HG02759 (cell line): Measurements from ENCODE around the gene EML4.
"Not testable (repeated sequence)": the region's sequence is repeated elsewhere in the genome, so short reads cannot be mapped to it uniquely, and the experiment has no call there.

ENCODE experiments used
- ATAC-seq: cut with Tn5 transposase; IDR thresholded peaks from one replicate; pipeline ENCODE4 v1.9.1; 2021; ENCODE audit warnings: mild to moderate bottlenecking, moderate library complexity; ENCODE audit not compliant: unreplicated experiment

Gene EML4

DNA sequence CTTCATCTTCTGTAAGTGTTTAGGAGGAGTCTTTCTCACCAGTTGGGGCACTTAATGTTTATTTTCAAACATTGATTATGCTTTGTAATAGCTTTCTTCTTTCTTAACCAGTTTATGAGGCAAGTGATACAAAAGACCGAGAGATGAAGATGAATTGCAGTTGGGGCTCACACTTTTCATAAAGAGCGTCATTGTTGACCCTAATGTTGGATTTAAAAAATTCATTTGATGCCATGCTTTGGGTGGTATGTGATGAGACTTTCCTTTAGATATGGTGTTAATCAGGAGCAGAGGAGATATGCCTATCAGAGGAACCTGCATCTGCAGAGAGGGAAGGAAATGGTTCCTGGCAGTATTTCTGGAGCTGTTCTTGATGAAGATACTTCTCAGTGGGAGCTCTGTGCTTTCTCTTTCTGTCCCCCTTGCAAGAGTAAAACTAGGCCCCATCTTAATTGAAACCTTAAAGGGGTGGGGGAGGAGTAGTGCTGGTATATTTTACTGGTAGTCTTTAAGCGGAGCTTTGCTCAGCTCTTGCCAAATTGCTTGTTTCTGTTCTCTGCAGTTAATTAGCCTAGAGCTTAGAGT lies 2.3 kb downstream of the EML4 start:
- no peak for ATAC-seq

DNA sequence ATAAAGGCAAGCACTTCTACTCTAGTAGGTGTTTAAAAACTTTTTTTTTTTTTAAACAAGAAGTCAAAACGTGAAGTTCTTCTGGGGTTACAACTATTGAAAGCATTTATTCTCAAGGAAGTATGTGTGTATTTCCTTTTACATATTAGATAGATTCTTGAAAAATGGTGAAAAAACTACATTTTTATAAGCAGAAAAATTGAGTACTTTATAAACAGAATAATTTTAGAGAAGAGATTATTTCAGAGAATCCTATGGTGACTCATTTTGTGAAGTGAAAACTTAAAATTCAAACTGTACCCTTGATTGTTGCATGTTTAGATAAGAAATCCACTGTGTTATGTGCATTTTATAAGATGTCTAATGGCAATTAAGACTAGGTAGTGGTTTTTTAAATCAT lies 2.9 kb downstream of the EML4 start:
- no peak for ATAC-seq

DNA sequence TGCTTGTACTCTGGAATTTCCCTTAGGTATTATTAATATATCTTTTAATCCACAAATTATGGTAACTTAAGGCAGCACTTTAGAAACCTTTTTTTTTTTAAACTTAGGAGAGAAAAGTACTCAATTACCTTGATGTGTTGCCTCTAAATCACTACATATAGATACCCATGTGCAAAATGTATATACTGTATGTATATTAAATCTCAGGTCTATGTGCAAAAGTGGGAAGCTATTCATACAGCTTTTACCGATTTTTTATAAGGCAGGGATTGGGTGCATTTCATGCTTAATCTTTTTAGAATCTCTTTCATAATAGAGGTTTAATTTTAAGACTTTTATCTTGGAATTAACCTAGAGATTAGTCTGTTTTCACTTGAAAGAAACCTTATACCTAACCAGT lies 3.4 kb downstream of the EML4 start:
- no peak for ATAC-seq

DNA sequence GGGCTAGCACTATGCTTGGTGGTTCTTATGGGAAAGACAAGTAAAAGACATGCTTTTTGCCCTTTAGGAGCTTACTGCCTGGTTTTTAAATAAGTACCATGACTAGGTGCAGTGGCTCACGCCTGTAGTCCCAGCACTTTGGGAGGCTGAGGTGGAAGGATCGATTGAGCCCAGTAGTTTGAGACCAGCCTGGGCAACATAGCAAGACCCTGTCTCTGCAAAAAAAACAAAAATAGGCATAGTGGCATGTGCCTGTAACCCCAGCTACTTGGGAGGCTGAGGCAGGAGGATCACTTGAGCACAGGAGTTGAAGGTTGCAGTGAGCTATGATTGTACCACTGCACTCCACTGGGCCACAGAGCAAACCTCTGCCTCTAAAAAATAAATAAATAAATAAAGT lies 4.3 kb downstream of the EML4 start:
- ATAC-seq: not testable (repeated sequence)

DNA sequence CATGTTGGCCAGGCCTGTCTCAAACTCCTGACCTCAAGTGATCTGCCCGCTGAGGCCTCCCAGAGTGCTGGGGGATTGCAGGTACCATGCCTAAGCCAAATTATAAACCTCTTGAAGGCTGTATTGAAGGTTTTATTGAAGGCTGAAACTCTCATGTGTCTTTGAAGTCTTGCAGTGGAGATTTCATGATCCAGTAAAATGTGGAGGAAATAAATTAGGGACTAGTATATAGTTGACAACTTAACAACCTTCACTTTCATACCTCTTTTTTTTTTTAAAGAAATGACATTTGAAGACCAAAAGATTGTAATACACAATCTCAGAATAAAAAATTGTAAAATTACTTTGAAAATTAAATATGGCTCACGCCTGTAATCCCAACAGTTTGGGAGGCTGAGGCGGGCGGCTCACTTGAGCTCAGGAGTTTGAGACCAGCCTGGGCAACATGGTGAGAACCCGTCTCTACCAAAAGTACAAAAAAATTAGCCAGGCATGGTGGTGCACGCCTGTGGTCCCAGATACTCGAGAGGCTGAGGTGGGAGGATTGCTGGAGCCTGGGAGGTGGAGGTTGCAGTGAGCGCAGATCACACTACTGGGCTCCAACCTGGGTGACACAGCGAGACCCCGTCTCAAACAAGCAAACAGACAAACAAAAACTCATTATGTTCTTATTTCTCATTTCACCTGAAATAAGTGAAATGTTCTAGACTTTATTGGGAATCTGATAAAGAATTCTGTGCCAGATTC lies 8.0 kb downstream of the EML4 start:
- no peak for ATAC-seq

- ATAC-seq: no peak
These were observed 9.2 kb downstream of the EML4 start for GRCh38 chr2:42178335-42178734.

- no peak for ATAC-seq
These were observed 11.1 kb downstream of the EML4 start for GRCh38 chr2:42180300-42180699.

- ATAC-seq: no peak
These were observed 13.6 kb downstream of the EML4 start for GRCh38 chr2:42182654-42183308.

- ATAC-seq: no peak
These were observed 14.6 kb downstream of the EML4 start for GRCh38 chr2:42183775-42184174.

- no peak for ATAC-seq
These were observed 15.2 kb downstream of the EML4 start for GRCh38 chr2:42184346-42184745.

DNA sequence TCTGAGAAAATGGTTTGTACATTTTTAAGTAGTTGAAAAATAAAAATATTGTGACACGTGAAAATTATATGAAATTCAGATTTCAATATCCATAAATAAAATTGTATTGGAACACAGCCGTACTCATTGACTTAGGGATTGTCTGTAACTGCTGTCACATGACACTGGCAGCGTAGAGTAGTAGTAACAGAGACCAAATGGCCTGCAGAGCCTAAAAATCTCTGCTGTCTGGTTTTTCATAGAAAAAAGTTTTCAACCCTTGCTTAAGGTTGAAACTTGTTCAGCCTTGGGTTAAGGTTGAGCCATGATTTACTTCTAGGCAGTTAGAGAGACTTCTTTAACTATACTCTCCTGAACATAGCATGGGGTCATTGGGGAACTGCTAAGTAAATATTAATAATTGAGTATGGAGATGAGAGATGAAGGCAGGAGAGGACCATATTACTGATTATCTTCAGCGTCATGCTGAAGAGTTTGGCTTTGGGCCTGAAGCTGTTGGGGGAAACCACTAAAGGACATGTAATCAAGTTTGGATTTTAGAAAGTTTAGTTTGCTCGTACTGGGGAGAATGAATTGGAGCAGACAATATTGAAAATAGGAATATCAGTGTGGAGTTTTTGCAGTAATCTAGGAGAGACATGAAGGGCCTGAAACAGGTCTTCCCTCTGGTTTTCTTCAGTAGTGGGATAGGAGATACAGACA lies 16.2 kb downstream of the EML4 start:
- ATAC-seq: no peak

GRCh38 chr2:42186366-42186765 lies 17.2 kb downstream of the EML4 start:
- no peak for ATAC-seq

DNA sequence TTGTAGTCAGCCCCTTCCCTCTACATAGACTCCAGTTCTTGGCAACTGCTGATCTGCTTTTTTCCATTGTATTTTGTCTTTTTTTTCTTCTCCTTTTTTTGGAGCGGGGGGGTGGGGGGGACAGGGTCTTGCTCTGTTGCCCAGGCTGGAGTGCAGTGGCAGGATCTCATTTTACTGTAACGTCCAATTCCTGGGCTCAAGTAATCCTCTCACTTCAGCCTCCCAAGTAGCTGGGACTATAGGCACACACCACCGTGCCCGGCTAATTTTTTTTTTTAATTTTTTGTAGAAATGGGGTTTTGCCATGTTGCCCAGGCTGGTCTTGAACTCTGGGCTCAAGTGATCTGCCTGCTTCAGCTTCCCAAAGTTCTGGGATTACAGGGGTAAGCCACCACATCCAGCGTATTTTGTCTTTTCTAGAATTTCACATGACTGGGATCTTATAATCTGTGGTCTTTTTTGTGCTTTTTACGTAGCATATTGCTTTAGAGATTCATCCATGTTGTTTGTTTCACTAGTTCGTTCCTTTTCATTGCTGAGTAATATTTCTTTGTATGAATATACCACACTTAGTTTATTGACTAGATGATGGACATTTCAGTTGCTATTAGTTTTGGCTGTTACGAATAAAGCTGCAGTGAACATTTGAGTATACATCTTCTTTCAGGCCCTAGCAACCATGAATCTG lies 17.9 kb downstream of the EML4 start:
- ATAC-seq: no peak

DNA sequence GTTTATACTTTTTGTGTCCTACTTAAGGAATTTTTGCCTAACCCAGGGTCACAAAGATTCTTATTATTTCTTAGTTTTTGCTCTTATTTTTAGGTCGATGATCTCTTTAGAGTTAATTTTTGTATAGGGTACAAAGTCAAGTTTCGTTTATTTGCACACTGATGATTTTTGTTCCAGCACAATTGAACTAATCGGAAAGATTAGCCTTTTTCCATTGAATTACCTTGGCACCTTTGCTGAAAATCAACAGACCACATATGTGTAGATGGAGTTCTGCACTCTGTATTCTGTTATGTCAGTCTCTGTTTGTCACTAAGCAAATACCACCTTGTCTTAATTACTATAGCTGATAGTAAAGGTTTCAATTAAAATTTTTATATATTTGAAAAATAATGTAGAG lies 18.7 kb downstream of the EML4 start:
- ATAC-seq: no peak

- no peak for ATAC-seq
These were observed 20.0 kb downstream of the EML4 start for GRCh38 chr2:42189235-42189566.

DNA sequence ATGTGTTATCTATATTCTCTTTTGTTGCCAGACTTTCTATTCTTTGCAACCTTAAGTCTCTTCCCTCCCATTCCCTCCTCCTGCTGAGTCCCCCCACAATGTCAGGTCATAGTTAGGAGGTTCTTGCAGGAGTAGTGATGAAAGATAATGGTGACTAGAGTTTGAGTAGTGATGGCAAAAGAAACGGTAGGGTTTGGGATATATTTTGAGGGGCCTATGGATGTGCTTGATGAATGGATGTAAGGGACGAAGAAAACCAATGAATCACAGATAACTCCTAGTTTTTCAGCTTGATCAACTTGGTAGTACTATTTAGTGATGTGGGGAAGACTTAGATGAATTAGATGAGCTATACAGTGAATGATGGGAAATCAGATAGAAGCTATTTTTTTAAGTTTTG lies 21.0 kb downstream of the EML4 start:
- no peak for ATAC-seq

DNA sequence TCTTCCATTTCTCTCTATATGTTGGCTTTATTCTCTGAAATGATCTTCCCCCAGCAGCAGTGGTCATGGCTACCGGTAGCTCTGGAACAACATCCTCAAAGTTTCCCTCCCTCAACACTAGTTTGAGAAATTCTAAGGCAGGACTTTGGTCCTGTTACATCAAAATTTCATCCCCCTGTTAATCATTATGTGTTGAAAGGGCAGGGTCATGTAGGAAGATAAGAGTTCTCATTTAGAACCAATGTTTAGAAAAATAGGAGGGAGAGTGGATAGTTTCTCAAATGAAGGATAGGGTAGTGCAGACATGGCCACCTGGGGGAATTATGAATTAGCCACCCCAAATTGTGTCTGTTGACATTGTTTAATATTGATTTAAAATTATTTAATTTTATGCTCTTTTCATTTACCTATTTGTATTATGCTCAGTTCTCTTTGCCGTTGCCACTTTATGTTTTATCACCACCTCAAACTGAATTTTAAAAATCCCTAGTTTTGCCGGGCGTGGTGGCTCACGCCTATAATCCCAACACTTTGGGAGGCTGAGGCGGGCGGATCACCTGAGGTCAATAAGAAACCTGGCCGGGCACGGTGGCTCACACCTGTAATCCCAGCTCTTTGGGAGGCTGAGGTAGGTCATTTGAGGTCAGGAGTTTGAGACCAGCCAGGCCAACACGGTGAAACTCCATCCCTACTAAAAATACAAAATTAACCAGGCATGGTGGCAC lies 22.3 kb downstream of the EML4 start:
- no peak for ATAC-seq

- ATAC-seq: no peak
These were observed 22.8 kb downstream of the EML4 start for GRCh38 chr2:42192010-42192373.

DNA sequence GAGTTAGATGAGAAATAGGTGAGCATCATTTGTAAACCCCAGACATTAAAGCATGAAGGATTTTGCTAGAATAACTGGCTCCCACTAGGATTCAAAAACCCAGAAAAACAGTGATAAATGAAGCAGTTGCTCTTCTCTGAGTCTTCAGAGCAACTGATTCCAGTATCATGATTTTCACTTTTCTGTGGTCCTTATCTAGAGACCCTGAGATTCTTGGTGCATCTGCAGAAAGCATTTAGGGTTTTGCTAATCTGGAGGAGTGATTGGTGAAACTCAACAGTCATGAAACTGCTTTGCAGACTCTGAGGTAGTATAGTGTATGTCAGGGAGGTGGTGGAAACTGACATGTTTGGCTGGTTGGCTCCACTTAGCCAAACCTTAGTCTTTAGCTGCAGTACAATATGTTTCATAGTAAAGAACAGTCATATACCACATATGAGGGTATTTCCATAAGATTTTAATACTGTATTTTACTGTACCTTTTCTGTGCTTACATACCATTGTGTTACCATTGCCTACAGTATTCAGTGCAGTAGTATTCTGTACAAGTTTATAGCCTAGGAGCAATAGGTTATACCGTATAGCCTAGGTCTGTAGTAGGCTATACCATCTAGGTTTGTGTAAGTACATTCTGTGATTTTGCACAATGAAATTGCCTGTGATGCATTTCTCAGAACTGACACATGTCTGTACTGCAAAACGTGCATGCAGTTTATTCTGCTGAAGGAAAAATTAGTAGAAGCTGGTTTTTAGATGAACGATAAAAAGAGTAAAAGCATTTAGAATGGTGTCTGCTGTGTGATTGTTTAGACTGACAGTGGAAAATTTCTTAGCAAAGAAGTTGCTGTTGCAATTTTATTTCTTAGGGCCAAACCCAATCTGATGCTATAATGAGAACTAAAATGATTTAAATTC lies 23.8 kb downstream of the EML4 start:
- no peak for ATAC-seq

DNA sequence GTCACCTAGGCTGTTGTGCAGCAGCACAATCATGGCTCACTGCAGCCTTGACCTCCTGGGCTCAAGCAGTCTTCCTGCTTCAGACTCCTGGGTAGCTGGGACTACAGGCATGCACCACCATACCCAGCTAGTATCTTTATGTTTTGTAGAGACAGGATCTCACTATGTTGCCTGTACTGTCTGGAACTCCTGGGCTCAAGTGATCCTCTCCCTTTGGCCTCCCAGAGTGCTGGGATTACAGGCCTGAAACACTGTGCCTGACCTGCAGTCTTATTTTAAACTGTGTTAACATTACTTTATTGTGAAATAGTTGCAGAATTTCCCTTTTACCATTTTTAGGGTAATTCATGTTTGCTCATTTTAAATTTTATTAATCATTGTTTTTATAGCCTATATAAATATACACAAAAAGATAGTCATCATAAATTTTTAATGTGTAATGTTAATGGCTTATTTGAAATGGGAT lies 24.6 kb downstream of the EML4 start:
- no peak for ATAC-seq
